HepG2 (cell line): ENCODE data around the gene MXRA8. TPM values are rescaled to one million over a fixed set of nuclear protein-coding genes. Genes with fewer than 3 reads are reported as not detected.

Experiments
- ATF1 ChIP-seq: IDR thresholded peaks from 2 replicates; pipeline ENCODE4 v1.6.1; 2016; ENCODE audit warnings: mild to moderate bottlenecking, control low read depth
- BHLHE40 ChIP-seq: IDR thresholded peaks from 2 replicates; pipeline ENCODE4 v1.6.1; 2011; ENCODE audit warnings: low read length, improper control_type of control experiment
- CHD4 ChIP-seq: fragments of 200-600 bp; sonication (generic); IDR thresholded peaks from 2 replicates; pipeline ENCODE4 v1.7.0; 2017; ENCODE audit warnings: mild to moderate bottlenecking, low read length, borderline replicate concordance
- FOXJ3 ChIP-seq: sonication (generic); formaldehyde crosslinking; IDR thresholded peaks from 2 replicates; pipeline ENCODE4 v1.4.0; 2020; ENCODE audit warnings: missing genetic modification reagents, mild to moderate bottlenecking, borderline replicate concordance
- GPN1 ChIP-seq: sonication (generic); formaldehyde crosslinking; IDR thresholded peaks from 2 replicates; pipeline ENCODE4 v1.5.1; 2020; ENCODE audit warnings: missing genetic modification reagents, borderline replicate concordance
- GZF1 ChIP-seq: sonication (generic); formaldehyde crosslinking; IDR thresholded peaks from 2 replicates; pipeline ENCODE4 v1.5.1; 2020; ENCODE audit warnings: mild to moderate bottlenecking, missing genetic modification reagents
- HNF1B ChIP-seq: sonication (generic); formaldehyde crosslinking; IDR thresholded peaks from 2 replicates; pipeline ENCODE4 v1.5.1; 2020; ENCODE audit warnings: mild to moderate bottlenecking, moderate library complexity, missing genetic modification reagents
- HNF4G ChIP-seq, 2 experiments: sonication (generic) in 1 of 2; formaldehyde crosslinking in 1 of 2; IDR thresholded peaks; 2 replicates each; pipeline versions ENCODE4 v1.4.0 to v1.6.1; 2011 to 2020; ENCODE audit warnings: borderline replicate concordance in 2 of 2, low read depth in 2 of 2, mild to moderate bottlenecking in 2 of 2, low read length in 1 of 2, missing genetic modification reagents in 1 of 2, moderate library complexity in 1 of 2
- HNRNPLL ChIP-seq: fragments of 200-400 bp; formaldehyde crosslinking; IDR thresholded peaks from 2 replicates; pipeline ENCODE4 v1.6.1; 2017; ENCODE audit warnings: mild to moderate bottlenecking, low read depth, low read length; ENCODE audit not compliant: poor library complexity, severe bottlenecking
- KDM5A ChIP-seq: fragments of 200-600 bp; sonication (generic); IDR thresholded peaks from 2 replicates; pipeline ENCODE4 v1.7.0; 2018; ENCODE audit warnings: antibody characterized with exemption, mild to moderate bottlenecking, low read length, borderline replicate concordance
- NCOA1 ChIP-seq: sonication (generic); formaldehyde crosslinking; IDR thresholded peaks from 2 replicates; pipeline ENCODE4 v1.9.0; 2021; ENCODE audit warnings: missing genetic modification reagents
- NFIC ChIP-seq: IDR thresholded peaks from 2 replicates; pipeline ENCODE4 v1.6.1; 2012; ENCODE audit warnings: mild to moderate bottlenecking, low read length, inconsistent platforms
- NR3C1 ChIP-seq: sonication (generic); formaldehyde crosslinking; IDR thresholded peaks from 2 replicates; pipeline ENCODE4 v1.4.0; 2020; ENCODE audit warnings: missing genetic modification reagents
- PRDM15 ChIP-seq: sonication (generic); formaldehyde crosslinking; IDR thresholded peaks from 2 replicates; pipeline ENCODE4 v1.4.0; 2020; ENCODE audit warnings: missing genetic modification reagents
- RBAK ChIP-seq: sonication (generic); formaldehyde crosslinking; IDR thresholded peaks from 2 replicates; pipeline ENCODE4 v1.5.1; 2020; ENCODE audit warnings: mild to moderate bottlenecking, missing genetic modification reagents
- SP1 ChIP-seq, 2 experiments: fragments of 450-650 bp in 1 of 2; sonication (generic) in 1 of 2; formaldehyde crosslinking in 1 of 2; IDR thresholded peaks; 2 replicates each; pipeline versions ENCODE4 v1.4.0 to v1.6.1; 2016 to 2020; ENCODE audit warnings: missing genetic modification reagents in 1 of 2
- TOE1 ChIP-seq: sonication (generic); formaldehyde crosslinking; IDR thresholded peaks from 2 replicates; pipeline ENCODE4 v1.4.0; 2020; ENCODE audit warnings: mild to moderate bottlenecking, missing genetic modification reagents
- U2AF1 ChIP-seq: fragments of 200-400 bp; formaldehyde crosslinking; optimal IDR thresholded peaks from 2 replicates; pipeline ENCODE3; 2017; ENCODE audit warnings: mild to moderate bottlenecking, low read depth, low read length
- ZBTB10 ChIP-seq: sonication (generic); formaldehyde crosslinking; IDR thresholded peaks from 2 replicates; pipeline ENCODE4 v1.4.0; 2020; ENCODE audit warnings: missing genetic modification reagents, borderline replicate concordance
- ZFYVE20 ChIP-seq: sonication (generic); formaldehyde crosslinking; IDR thresholded peaks from 2 replicates; pipeline ENCODE4 v1.8.0; 2023; ENCODE audit warnings: low read depth, mild to moderate bottlenecking, moderate library complexity, missing genetic modification reagents, borderline replicate concordance
- ZNF136 ChIP-seq: sonication (generic); formaldehyde crosslinking; IDR thresholded peaks from 2 replicates; pipeline ENCODE4 v1.8.1; 2022; ENCODE audit warnings: low read depth, mild to moderate bottlenecking, moderate library complexity, missing genetic modification reagents
- polyA plus RNA-seq, 8 experiments: library from polyadenylated mRNA; depleted of rRNA in 3 of 8; stranded (reverse) in 7 of 8; unstranded in 1 of 8; fragments of >200 nt; fragmentation: Illumina TruSeq in 4 of 8; extraction: Trizol in 4 of 8; gene quantifications; 2 replicates each; pipeline versions ENCODE4 v1.2.1 to v1.2.3, GENCODE V29; 2011 to 2016; ENCODE audit warnings: low read depth in 4 of 8, missing spikeins in 1 of 8, mixed read lengths in 1 of 8; ENCODE audit not compliant: insufficient read depth in 1 of 8
- total RNA-seq, 5 experiments: library from RNA; depleted of rRNA; stranded (reverse); fragments of >200 nt; fragmentation: Illumina TruSeq; extraction: Trizol; gene quantifications; 2 replicates each; pipeline ENCODE4 v1.2.3, GENCODE V29; 2016; ENCODE audit warnings: low read depth in 1 of 5

MXRA8 gene
- total and polyA plus RNA-seq, 2 of the 13 experiments (the other 11 are each of a cell fraction or from before 2014, with no cell fraction given), result 19.8 to 44.8 TPM

- no peak for TF ChIP-seq HNF4G (IDR thresholded peaks at IDR 0.05; ENCODE audit: borderline replicate concordance, low read depth, low read length)
- no peak for TF ChIP-seq HNF4G (CRISPR knock-in tag; IDR thresholded peaks at IDR 0.05; ENCODE audit: borderline replicate concordance, low read depth)
- TF ChIP-seq CHD4, result no peak
- TF ChIP-seq KDM5A, result no peak
- no peak for TF ChIP-seq GZF1 (CRISPR knock-in tag)
- TF ChIP-seq SP1 (IDR thresholded peaks at IDR 0.05), result no peak
- no peak for TF ChIP-seq SP1 (CRISPR knock-in tag; IDR thresholded peaks at IDR 0.05)
- TF ChIP-seq TOE1 (CRISPR knock-in tag), result no peak
- no peak for TF ChIP-seq GPN1 (CRISPR knock-in tag)
- peak; percentile 28 for TF ChIP-seq HNRNPLL
- TF ChIP-seq ZNF136 (CRISPR knock-in tag), result no peak
- no peak for TF ChIP-seq BHLHE40
- TF ChIP-seq ATF1 (CRISPR knock-in tag), result no peak
- TF ChIP-seq PRDM15, result no peak
- no peak for TF ChIP-seq NR3C1
- TF ChIP-seq FOXJ3 (CRISPR knock-in tag), result peak; percentile 47; the same call in 1 of the 2 replicates
- TF ChIP-seq ZFYVE20 (CRISPR knock-in tag), result no peak
- no peak for TF ChIP-seq U2AF1
- no peak for TF ChIP-seq HNF1B (CRISPR knock-in tag)
- no peak for TF ChIP-seq NCOA1
- TF ChIP-seq RBAK (CRISPR knock-in tag), result no peak
- TF ChIP-seq NFIC, result no peak
- TF ChIP-seq ZBTB10 (CRISPR knock-in tag), result peak; percentile 84
These were observed 1.5 kb upstream of the MXRA8 start (continued) for GRCh38 chr1:1359664-1360468.
